HG02970 (cell line): ENCODE data around the gene ACP7.
"Not testable (repeated sequence)": the region's sequence is repeated elsewhere in the genome, so short reads cannot be mapped to it uniquely, and the experiment has no call there.

Experiments
- ATAC-seq: cut with Tn5 transposase; IDR thresholded peaks from one replicate; pipeline ENCODE4 v1.9.1; 2021; ENCODE audit warnings: mild to moderate bottlenecking, moderate library complexity, moderate number of reproducible peaks; ENCODE audit not compliant: unreplicated experiment, low FRiP score

Gene ACP7

GRCh38 chr19:39130337-39131254 is 46.4 kb downstream of the ACP7 start:
- ATAC-seq, result no peak

- ATAC-seq, result no peak
Observed at GRCh38 chr19:39131255-39131755, 47.1 kb downstream of the ACP7 start.

GRCh38 chr19:39132344-39132969 is 48.3 kb downstream of the ACP7 start:
- no peak for ATAC-seq

GRCh38 chr19:39133431-39134270 is 49.5 kb downstream of the ACP7 start:
- ATAC-seq, result no peak

- ATAC-seq, result no peak
Observed at GRCh38 chr19:39135701-39136100, 51.5 kb downstream of the ACP7 start.

- ATAC-seq, result no peak
Observed at GRCh38 chr19:39136225-39136940, 52.2 kb downstream of the ACP7 start.

GRCh38 chr19:39137131-39137530 is 53.0 kb downstream of the ACP7 start:
- ATAC-seq, result no peak

- ATAC-seq, result no peak
Observed at GRCh38 chr19:39138221-39139211, 54.3 kb downstream of the ACP7 start.

- no peak for ATAC-seq
Observed at GRCh38 chr19:39139305-39139874, 55.2 kb downstream of the ACP7 start.

- no peak for ATAC-seq
Observed at GRCh38 chr19:39139971-39140453, 55.8 kb downstream of the ACP7 start.

- no peak for ATAC-seq
Observed at GRCh38 chr19:39140594-39140993, 56.4 kb downstream of the ACP7 start.

GRCh38 chr19:39141929-39142328 is 57.8 kb downstream of the ACP7 start:
- no peak for ATAC-seq

- no peak for ATAC-seq
Observed at GRCh38 chr19:39142630-39143029, 58.5 kb downstream of the ACP7 start.

GRCh38 chr19:39143757-39144289 is 59.7 kb downstream of the ACP7 start:
- ATAC-seq, result not testable (repeated sequence)

GRCh38 chr19:39144290-39145071 is 60.3 kb downstream of the ACP7 start:
- no peak for ATAC-seq

GRCh38 chr19:39145180-39145953 is 61.2 kb downstream of the ACP7 start:
- ATAC-seq, result no peak

GRCh38 chr19:39146091-39146490 is 61.9 kb downstream of the ACP7 start:
- no peak for ATAC-seq
